ENCODE data around the gene PRKG1.

GRCh38 chr10:51905032-51905431, 830.7 kb downstream of the PRKG1 start:
- TF ChIP-seq EZH2 (IDR thresholded peaks at IDR 0.05; ENCODE audit: insufficient read depth, poor library complexity, severe bottlenecking) (no peak), EZH2phosphoT487 (IDR thresholded peaks at IDR 0.05; ENCODE audit: insufficient read depth, low read depth) (no peak)

Data from GM23248 (cell line).